Bladder microvascular endothelial cell (primary cell): ENCODE data around the gene MROH2B. TPM values are rescaled to one million over a fixed set of nuclear protein-coding genes. Genes with fewer than 3 reads are reported as not detected.

Experiments
- total RNA-seq: library from RNA; depleted of rRNA; stranded (reverse); fragments of >200 nt; gene quantifications from 2 replicates; pipeline ENCODE4 v1.2.3, GENCODE V29; 2014

MROH2B gene
- not detected in 2 replicates for total RNA-seq

GRCh38 chr5:41071242-41071641, at the start of gene MROH2B:
Gene MROH2B (minus strand): TSS chr5:41071342. CDS start chr5:41070852, 490 bp downstream.

Other genes starting within 250 kb of the MROH2B start
- gene RPL37, start 236.1 kb downstream of the MROH2B start, total RNA-seq = 1,747 and 1,842 TPM in 2 replicates
- 18.3 and 33.1 TPM in 2 replicates for gene CARD6, start 230.0 kb downstream of the MROH2B start, total RNA-seq
- gene C7, start 161.8 kb downstream of the MROH2B start, total RNA-seq = under 0.01 and 0.06 TPM in 2 replicates
- not detected in 2 replicates for gene C6, start 142.2 kb upstream of the MROH2B start, total RNA-seq